Kidney (tissue), 14 donors: Measurements from ENCODE around the gene NKD2. TPM values are rescaled to one million over a fixed set of nuclear protein-coding genes. Genes with fewer than 3 reads are reported as not detected.
A peak's percentile ranks its signal among the peaks of the same experiment; 100 is the strongest.

Experiments
- DNase-seq, 5 donors: peaks; one replicate each; pipeline ENCODE4 v3.0.0-alpha.2; 2013 to 2020
- FAIRE-seq: peaks from 2 replicates; lab custom pipeline; 2012; peaks lifted over from hg19 to GRCh38; lab: Jason Lieb, UNC
- H3K27ac ChIP-seq, 2 donors: one replicate each; pipeline ENCODE4 v1.7.0; 2013; ENCODE audit warnings: low read depth in 2 of 2, low read length in 2 of 2, inconsistent platforms in 1 of 2
- H3K27me3 ChIP-seq: one replicate; pipeline ENCODE4 v1.7.1; 2013; ENCODE audit warnings: low read length, inconsistent platforms; ENCODE audit not compliant: control insufficient read depth, insufficient read depth
- H3K36me3 ChIP-seq, 3 donors: one replicate each; pipeline versions ENCODE4 v1.7.0 to v1.7.1; 2013; ENCODE audit warnings: low read length in 3 of 3, control low read depth in 1 of 3, inconsistent platforms in 1 of 3; ENCODE audit not compliant: insufficient read depth in 3 of 3, control insufficient read depth in 2 of 3
- H3K4me1 ChIP-seq, 3 donors: one replicate each; pipeline versions ENCODE4 v1.7.0 to v1.7.1; 2013; ENCODE audit warnings: low read length in 3 of 3, inconsistent platforms in 1 of 3, low read depth in 1 of 3; ENCODE audit not compliant: control insufficient read depth in 2 of 3, insufficient read depth in 2 of 3
- H3K4me3 ChIP-seq, 3 donors: one replicate each; pipeline versions ENCODE4 v1.7.0 to v1.8.1; 2013; ENCODE audit warnings: low read length in 3 of 3, control low read depth in 1 of 3, inconsistent platforms in 1 of 3
- H3K9ac ChIP-seq, 3 donors: one replicate each; pipeline versions ENCODE4 v1.7.0 to v1.7.1; 2013; ENCODE audit warnings: low read length in 3 of 3, control low read depth in 1 of 3, inconsistent platforms in 1 of 3
- H3K9me3 ChIP-seq, 3 donors: one replicate each; pipeline versions ENCODE4 v1.7.0 to v1.7.1; 2013; ENCODE audit warnings: low read length in 3 of 3, control low read depth in 1 of 3, inconsistent platforms in 1 of 3; ENCODE audit not compliant: control insufficient read depth in 2 of 3, insufficient read depth in 1 of 3
- intact Hi-C: fragments of 100-400 bp; cut with DNase I; formaldehyde crosslinking; loops from one replicate; pipeline ENCODE4 v1.11.1; 2022
- polyA plus RNA-seq: library from polyadenylated mRNA; stranded (reverse); fragments of 350-450 nt; fragmentation: Illumina TruSeq; extraction: RNeasy Lipid Tissue Mini Kit (QIAGEN cat#74804); gene quantifications from one replicate; pipeline ENCODE4 v1.2.3, GENCODE V29; 2014; ENCODE audit warnings: low read depth, low replicate concordance; ENCODE audit not compliant: insufficient read depth
- total RNA-seq: library from RNA; stranded (reverse); fragmentation: NEBNext Ultra II Directional; extraction: Animal tissue kit (Norgen Biotek cat#: 25700); gene quantifications from one replicate; pipeline ENCODE4 v1.2.1, GENCODE V29; 2021
- TF ChIP-seq, protein P1 (sequence below): IDR thresholded peaks from 3 replicates; pipeline ENCODE4 v1.5.1; 2012; ENCODE audit warnings: mild to moderate bottlenecking, moderate library complexity, borderline replicate concordance; ENCODE audit not compliant: insufficient read depth; ENCODE audit errors: extremely low read depth
- donor health status: control.
- donor health status: control.
- donor health status: control.
- donor health status: control.
- donor health status: control.
- donor health status: DM: yes; HTN: yes; CAD: no.
- donor health status: Normal renal cell carcinoma (clear cell type).

The NKD2 gene
- total and polyA plus RNA-seq, 2 donors from 2014 or later: 7.9 to 14.1 TPM

DNA sequence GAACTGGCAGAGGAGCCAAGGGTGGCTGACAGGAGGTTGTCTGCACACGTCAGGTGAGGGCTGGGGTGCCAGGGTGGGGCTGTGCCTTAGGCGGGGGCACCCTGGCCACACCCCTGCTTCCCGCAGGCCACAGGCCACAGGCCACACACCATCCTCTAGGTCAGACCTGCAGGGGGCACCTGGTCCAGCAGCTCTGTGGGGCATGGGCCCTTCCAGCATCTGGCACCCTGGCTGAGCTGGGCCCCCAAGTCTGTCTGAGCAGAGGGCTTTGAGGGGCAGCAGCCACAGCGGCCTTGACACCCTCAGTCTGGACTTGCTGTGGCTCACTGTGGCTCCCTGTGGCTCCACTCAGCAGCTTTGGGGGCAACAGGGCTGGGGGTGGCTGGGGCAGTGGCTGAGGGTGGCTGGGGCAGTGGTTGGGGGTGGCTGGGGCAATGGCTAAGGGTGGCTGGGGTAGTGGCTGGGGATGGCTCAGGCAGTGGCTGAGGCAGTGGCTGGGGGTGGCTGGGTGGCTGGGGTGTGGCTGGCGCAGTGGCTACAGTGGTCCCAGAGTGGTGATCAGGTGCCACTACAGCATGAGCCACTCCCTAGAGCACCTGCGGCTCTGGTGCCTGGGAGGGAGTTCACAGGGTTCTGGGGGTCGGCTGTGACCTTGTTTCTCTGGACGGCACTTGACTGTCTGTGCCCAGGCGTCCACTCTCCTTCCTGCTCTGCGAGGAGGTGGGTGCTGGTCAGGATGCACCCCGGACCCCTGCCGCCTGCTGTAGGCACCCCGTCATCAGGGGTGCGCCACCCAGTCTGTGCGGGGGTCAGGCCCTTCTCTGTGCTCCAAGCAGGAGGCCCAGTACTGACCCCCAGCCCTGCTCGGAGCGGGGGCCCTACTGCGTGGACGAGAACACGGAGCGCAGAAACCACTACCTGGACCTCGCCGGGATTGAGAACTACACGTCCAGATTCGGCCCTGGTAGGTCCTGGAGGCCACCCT, 27.1 kb downstream of the NKD2 start:
- Histone ChIP-seq H3K9me3 (no peaks in the 10 kb centered on the region), H3K27me3 (no peaks in the 10 kb centered on the region), H3K4me1 (no peaks in the 10 kb centered on the region), H3K9ac (no peak overlapping the region), H3K36me3 (no peaks in the 10 kb centered on the region), H3K4me3 (no peak overlapping the region), H3K27ac (no peak overlapping the region)
- intact Hi-C loops: no loop called here
- no peak for FAIRE-seq
- TF ChIP-seq, protein P1, sequence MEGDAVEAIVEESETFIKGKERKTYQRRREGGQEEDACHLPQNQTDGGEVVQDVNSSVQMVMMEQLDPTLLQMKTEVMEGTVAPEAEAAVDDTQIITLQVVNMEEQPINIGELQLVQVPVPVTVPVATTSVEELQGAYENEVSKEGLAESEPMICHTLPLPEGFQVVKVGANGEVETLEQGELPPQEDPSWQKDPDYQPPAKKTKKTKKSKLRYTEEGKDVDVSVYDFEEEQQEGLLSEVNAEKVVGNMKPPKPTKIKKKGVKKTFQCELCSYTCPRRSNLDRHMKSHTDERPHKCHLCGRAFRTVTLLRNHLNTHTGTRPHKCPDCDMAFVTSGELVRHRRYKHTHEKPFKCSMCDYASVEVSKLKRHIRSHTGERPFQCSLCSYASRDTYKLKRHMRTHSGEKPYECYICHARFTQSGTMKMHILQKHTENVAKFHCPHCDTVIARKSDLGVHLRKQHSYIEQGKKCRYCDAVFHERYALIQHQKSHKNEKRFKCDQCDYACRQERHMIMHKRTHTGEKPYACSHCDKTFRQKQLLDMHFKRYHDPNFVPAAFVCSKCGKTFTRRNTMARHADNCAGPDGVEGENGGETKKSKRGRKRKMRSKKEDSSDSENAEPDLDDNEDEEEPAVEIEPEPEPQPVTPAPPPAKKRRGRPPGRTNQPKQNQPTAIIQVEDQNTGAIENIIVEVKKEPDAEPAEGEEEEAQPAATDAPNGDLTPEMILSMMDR: no peak
- DNase-seq: peak in 1 of 5 donors; percentile 70

- DNase-seq (peak in 1 of 5 donors; percentile 37), FAIRE-seq (no peak)
- H3K9me3 ChIP-seq: no peaks in the 10 kb centered on the region
- no peaks in the 10 kb centered on the region for H3K4me1 ChIP-seq
- no peaks in the 10 kb centered on the region for H3K27me3 ChIP-seq
- no peaks in the 10 kb centered on the region for H3K36me3 ChIP-seq
- TF ChIP-seq, protein P1: no peak
- no peak overlapping the region for H3K4me3 ChIP-seq
- H3K9ac ChIP-seq: no peak overlapping the region
- intact Hi-C loops: no loop called here
- H3K27ac ChIP-seq: no peak overlapping the region
Observed at GRCh38 chr5:1036504-1037122, 28.0 kb downstream of the NKD2 start.

DNA sequence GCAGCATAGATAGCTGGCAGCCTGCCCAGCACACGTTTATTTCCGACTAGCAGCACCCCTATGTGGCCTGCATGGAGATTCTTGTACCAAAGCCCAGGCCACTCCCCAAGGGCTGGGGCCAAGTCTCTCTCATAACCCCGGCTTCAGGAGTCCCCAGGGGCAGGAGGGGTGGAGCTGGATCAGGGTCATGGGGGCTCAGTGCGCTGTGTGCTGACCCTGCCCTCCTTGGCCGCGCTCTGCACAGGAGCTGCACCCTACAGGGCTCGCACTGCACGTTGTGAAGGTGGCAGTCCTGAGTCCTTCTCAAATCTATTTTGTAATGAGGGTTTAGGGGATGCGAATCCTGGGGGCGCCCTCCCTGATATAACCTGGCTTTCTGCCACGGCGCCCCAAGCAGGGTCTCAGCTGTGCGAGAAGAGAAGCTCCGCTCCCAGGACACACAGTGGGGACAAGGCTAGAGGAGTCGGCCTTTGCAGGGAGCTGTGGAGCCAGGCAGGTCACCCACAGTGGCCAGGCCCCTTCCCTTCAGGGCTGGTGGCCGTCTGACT, 28.6 kb downstream of the NKD2 start:
- Histone ChIP-seq H3K9ac (no peak overlapping the region), H3K9me3 (no peaks in the 10 kb centered on the region), H3K27me3 (no peaks in the 10 kb centered on the region), H3K27ac (no peak overlapping the region), H3K4me1 (no peaks in the 10 kb centered on the region), H3K36me3 (no peaks in the 10 kb centered on the region), H3K4me3 (no peak overlapping the region)
- TF ChIP-seq, protein P1: no peak
- DNase-seq: no peak
- FAIRE-seq: no peak
- intact Hi-C loops: no loop called here
